T-helper 2 cell treated with Interferon-gamma antibody and Interleukin-4, amounts not matched to agents 5 μg/mL and 100 μg/mL, for 36 hours (primary cell): ENCODE data around the gene MEG3.

ENCODE experiments used
- DNase-seq: peaks from one replicate; pipeline ENCODE4 v3.0.0; 2021; ENCODE audit warnings: low spot score
- H3K27ac Mint-ChIP-seq: one replicate; pipeline ENCODE4 v1.8.0; 2021; ENCODE audit warnings: mild to moderate bottlenecking, mixed read lengths
- H3K27me3 Mint-ChIP-seq: one replicate; pipeline ENCODE4 v1.8.0; 2021; ENCODE audit warnings: low read depth, mixed read lengths
- H3K36me3 Mint-ChIP-seq: one replicate; pipeline ENCODE4 v1.8.0; 2021; ENCODE audit warnings: low read depth, mixed read lengths
- H3K4me1 Mint-ChIP-seq: one replicate; pipeline ENCODE4 v1.8.0; 2021; ENCODE audit warnings: low read depth, mixed read lengths
- H3K4me3 Mint-ChIP-seq: one replicate; pipeline ENCODE4 v1.8.0; 2022; ENCODE audit warnings: mild to moderate bottlenecking, moderate library complexity, mixed read lengths
- H3K9me3 Mint-ChIP-seq: one replicate; pipeline ENCODE4 v1.8.0; 2021; ENCODE audit warnings: mixed read lengths

Gene MEG3

GRCh38 chr14:100825713-100826331 is at the start of gene MEG3:
Gene MEG3, plus strand, starts transcription at chr14:100826118.
- Mint-ChIP-seq H3K27me3 (peaks cover 40% of the 10 kb centered on the region), H3K4me3 (no peak within 1 kb of the TSS), H3K9me3 (peaks cover 9% of the 10 kb centered on the region), H3K36me3 (peaks cover 1% of the 10 kb centered on the region), H3K4me1 (no peaks in the 10 kb centered on the region), H3K27ac (no peak within 1 kb of the TSS)
- no peak for DNase-seq

- DNase-seq: no peak
- no peaks in the 10 kb centered on the region for H3K27me3 Mint-ChIP-seq
- no peaks in the 10 kb centered on the region for H3K4me1 Mint-ChIP-seq
- no peaks in the 10 kb centered on the region for H3K9me3 Mint-ChIP-seq
- no peaks in the 10 kb centered on the region for H3K36me3 Mint-ChIP-seq
- H3K27ac Mint-ChIP-seq: no peak overlapping the region
- no peak overlapping the region for H3K4me3 Mint-ChIP-seq
These were observed 49.1 kb upstream of the MEG3 start for GRCh38 chr14:100776681-100777365.

DNA sequence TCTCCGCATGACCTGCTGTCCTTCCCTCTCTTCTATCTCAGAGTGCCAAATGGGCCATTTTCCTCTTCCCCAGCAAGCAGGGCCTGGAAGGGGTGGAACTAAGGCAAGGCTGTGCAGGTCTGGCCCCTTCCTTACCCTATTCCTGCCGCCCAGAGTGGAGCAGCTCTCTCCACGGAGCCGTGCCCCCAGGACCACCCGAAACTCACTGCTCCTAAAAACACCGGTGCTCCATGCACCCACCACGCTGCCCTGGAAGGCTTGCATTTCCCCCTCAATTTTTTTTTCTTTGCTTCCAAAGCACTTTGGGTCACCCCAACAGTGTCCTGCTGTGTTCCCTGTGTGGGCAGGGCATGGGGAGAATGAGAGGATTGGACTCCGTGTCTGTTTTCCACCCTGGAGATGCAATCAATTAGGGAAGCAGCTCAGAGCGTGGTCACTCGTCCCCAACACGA is 48.5 kb upstream of the MEG3 start:
- Mint-ChIP-seq H3K27ac (no peak overlapping the region), H3K4me1 (no peaks in the 10 kb centered on the region), H3K27me3 (no peaks in the 10 kb centered on the region), H3K36me3 (no peaks in the 10 kb centered on the region), H3K9me3 (no peaks in the 10 kb centered on the region), H3K4me3 (no peak overlapping the region)
- no peak for DNase-seq

- Mint-ChIP-seq H3K36me3 (no peaks in the 10 kb centered on the region), H3K4me1 (no peaks in the 10 kb centered on the region), H3K9me3 (no peaks in the 10 kb centered on the region), H3K27ac (no peak overlapping the region), H3K4me3 (no peak overlapping the region), H3K27me3 (no peaks in the 10 kb centered on the region)
- no peak for DNase-seq
These were observed 47.9 kb upstream of the MEG3 start for GRCh38 chr14:100777818-100778525.

DNA sequence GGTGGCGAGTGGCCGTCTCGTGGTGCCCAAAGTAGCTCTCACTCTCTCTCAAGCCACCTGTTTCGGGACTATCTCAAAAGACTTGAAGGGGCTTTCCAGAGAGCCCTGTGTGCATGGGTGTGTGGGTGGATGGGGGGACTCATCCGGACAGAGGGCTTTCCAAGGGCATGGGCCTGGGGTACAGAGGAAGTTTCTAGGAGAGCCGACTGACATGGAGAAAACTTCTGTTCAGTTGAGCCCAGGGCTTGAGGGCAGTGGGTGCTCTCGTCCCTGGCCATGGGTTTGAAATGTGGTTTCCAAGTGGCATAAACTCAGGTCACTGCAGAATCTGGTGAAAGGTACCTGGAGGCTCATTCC is 47.4 kb upstream of the MEG3 start:
- no peaks in the 10 kb centered on the region for H3K4me1 Mint-ChIP-seq
- no peaks in the 10 kb centered on the region for H3K9me3 Mint-ChIP-seq
- H3K27me3 Mint-ChIP-seq: no peaks in the 10 kb centered on the region
- no peak for DNase-seq
- no peak overlapping the region for H3K4me3 Mint-ChIP-seq
- H3K36me3 Mint-ChIP-seq: no peaks in the 10 kb centered on the region
- no peak overlapping the region for H3K27ac Mint-ChIP-seq

DNA sequence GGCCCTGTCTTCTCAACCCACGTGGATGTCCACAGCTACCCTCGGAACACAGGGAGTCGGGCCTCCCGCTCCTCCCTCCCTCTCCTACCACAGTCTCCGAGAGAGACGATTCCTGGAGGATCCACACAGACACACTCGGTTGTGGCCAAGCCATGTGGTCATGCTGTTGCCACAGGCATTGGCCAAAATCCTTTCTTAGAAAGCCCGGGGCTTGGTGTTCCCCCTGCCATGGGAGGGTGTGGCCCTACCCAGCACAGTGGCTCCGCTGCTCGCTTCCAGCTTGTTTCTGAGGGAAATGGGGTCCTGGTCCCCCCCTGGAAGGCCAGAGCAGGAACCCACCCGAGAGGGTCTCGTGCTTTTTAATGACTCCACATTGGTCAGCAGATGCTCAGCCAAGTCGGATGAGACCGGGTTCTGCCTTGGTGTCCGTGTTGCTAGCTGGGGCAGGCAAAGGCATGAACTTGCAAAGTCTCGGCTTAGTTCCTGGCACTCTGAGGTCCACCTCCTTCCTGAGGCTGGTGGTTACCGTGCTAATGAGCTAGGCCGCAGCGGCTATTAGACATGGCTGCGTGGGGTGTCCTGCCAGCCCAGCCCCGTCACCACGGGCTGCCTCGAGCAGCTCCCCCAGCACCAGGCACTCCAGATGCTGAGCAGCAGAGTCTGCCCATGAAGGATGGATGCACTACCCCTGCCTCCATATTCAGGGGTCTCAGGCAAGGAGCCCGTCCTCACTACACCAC is 46.8 kb upstream of the MEG3 start:
- Mint-ChIP-seq H3K36me3 (no peaks in the 10 kb centered on the region), H3K27ac (no peak overlapping the region), H3K27me3 (no peaks in the 10 kb centered on the region), H3K4me1 (no peaks in the 10 kb centered on the region), H3K9me3 (no peaks in the 10 kb centered on the region), H3K4me3 (no peak overlapping the region)
- DNase-seq: no peak

DNA sequence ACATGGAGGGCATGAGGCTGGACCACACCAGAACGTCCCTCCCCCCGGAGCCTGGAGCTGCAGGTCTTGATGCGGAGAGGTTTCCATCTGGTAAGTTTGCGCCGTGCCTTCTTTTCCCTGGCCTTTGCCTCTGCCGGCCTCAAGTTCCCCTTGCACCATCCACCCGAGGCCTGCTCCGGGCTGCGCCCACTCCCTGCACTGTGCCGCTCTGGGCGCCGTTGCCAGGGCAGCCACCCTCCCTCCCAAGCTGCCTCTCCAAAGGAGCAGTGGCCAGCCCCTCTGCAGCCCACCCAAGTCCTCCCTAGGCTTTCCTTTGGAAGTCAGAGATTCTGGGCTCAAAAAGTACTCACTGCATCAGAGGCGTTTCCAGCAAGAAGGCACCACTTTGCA is 46.2 kb upstream of the MEG3 start:
- Mint-ChIP-seq H3K9me3 (no peaks in the 10 kb centered on the region), H3K27ac (no peak overlapping the region), H3K4me3 (no peak overlapping the region), H3K27me3 (no peaks in the 10 kb centered on the region), H3K4me1 (no peaks in the 10 kb centered on the region), H3K36me3 (no peaks in the 10 kb centered on the region)
- DNase-seq: no peak

- H3K36me3 Mint-ChIP-seq: no peaks in the 10 kb centered on the region
- no peak overlapping the region for H3K27ac Mint-ChIP-seq
- H3K9me3 Mint-ChIP-seq: no peaks in the 10 kb centered on the region
- no peaks in the 10 kb centered on the region for H3K27me3 Mint-ChIP-seq
- no peak overlapping the region for H3K4me3 Mint-ChIP-seq
- no peaks in the 10 kb centered on the region for H3K4me1 Mint-ChIP-seq
- DNase-seq: no peak
These were observed 45.7 kb upstream of the MEG3 start for GRCh38 chr14:100780246-100780645.

DNA sequence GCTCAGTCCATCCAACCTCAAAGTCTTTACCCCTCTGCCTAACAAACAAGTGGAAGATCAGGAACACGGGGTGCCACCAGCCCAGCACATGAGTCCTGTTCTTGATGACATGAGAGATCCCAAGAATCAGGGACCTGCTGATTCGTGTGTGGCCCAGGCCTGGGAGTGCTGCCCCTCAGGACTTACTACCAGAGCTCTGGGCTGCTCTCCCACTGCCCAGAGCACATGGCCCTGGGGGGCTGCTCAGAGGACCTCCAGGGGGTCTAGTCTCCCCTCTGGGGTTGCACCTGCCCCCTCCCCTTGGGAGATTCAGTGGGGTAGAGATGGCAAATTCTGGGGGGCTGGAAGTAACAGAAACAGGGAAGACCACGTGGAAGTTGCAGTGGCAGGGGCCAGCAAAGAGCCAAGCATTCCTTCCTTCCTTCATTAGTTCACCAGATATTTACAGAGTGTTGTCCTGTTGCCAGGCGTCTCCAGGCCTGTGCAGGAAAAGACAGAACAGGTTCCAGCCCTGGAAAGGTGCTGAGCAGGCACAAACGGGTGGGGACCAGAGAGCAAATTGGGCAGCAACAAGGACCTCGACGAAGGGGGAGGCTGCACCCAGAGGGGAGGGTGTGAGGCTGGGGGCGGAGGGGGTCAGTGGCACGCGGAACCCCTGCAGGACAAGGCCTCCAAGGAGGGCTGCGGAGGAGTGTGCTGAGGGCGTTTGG is 45.1 kb upstream of the MEG3 start:
- Mint-ChIP-seq H3K9me3 (no peaks in the 10 kb centered on the region), H3K4me3 (no peak overlapping the region), H3K27me3 (no peaks in the 10 kb centered on the region), H3K36me3 (no peaks in the 10 kb centered on the region), H3K4me1 (no peaks in the 10 kb centered on the region), H3K27ac (no peak overlapping the region)
- no peak for DNase-seq

DNA sequence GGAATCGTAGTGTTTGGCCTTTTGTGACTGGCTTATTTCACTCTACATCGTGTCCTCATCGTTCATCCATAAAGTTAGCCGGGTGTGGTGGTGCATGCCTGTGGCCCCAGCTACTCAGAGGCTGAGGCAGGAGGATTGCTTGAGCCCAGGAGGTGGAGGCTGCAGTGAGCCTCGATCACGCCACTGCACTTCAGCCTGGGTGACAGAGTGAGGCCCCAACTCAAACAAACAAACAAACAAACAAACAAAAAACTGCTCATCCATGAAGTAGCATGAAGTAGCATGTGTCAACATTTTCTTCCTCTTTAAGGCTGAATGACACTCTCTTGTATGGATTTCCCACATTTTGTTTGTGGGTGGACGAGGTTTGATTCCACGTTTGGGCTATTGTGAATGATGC is 44.0 kb upstream of the MEG3 start:
- no peaks in the 10 kb centered on the region for H3K36me3 Mint-ChIP-seq
- H3K27me3 Mint-ChIP-seq: no peaks in the 10 kb centered on the region
- H3K4me3 Mint-ChIP-seq: no peak overlapping the region
- no peak for DNase-seq
- no peaks in the 10 kb centered on the region for H3K9me3 Mint-ChIP-seq
- H3K4me1 Mint-ChIP-seq: no peaks in the 10 kb centered on the region
- no peak overlapping the region for H3K27ac Mint-ChIP-seq

DNA sequence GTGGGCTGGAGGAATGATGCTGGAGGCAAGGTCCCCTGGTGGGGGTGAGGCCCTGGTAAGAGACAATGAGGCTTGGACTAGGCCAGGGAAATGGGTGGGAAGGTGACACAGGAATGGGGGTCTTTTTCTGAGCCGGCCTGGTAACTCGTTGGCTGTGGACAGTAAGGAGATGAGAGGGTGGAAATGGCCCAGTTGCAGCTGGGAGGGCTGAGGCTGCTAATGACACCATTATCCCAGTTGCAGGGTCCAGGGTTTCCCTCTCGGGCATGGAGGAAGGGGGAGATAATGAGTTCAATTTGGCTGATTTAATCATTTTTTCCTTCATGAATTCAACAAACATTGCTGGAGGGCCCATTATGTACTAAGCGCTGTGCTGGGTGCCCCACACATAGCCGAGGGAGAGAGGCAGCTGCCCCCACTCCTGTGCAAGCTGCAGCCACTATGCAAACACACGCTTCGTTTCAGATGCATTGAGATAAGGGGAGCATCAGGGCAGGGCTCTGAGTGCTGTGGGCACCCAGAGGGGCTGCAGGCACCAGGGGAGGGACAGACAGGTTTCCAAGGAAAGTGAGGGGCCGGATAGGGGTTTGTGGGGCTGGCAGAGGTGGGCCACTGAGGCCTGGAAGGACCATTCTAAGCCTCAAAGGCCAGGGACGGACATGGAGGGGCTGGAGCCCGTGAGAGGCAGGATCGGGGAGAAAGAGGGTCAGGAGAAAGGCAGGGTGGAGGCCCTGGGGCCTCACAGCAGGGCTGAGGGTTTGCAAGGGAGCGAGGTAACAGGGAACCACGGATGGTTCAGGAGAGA is 43.2 kb upstream of the MEG3 start:
- no peak for DNase-seq
- H3K9me3 Mint-ChIP-seq: no peaks in the 10 kb centered on the region
- no peaks in the 10 kb centered on the region for H3K36me3 Mint-ChIP-seq
- no peak overlapping the region for H3K27ac Mint-ChIP-seq
- H3K4me3 Mint-ChIP-seq: no peak overlapping the region
- H3K4me1 Mint-ChIP-seq: no peaks in the 10 kb centered on the region
- no peaks in the 10 kb centered on the region for H3K27me3 Mint-ChIP-seq

- H3K9me3 Mint-ChIP-seq: no peaks in the 10 kb centered on the region
- no peaks in the 10 kb centered on the region for H3K36me3 Mint-ChIP-seq
- H3K4me3 Mint-ChIP-seq: no peak overlapping the region
- H3K27me3 Mint-ChIP-seq: no peaks in the 10 kb centered on the region
- H3K27ac Mint-ChIP-seq: no peak overlapping the region
- no peak for DNase-seq
- no peaks in the 10 kb centered on the region for H3K4me1 Mint-ChIP-seq
These were observed 42.1 kb upstream of the MEG3 start for GRCh38 chr14:100783630-100784370.
